Raji (cell line): Measurements from ENCODE around the gene LSM3.

Experiments used
- POLR2A ChIP-seq: IDR thresholded peaks from 2 replicates; pipeline ENCODE4 v1.6.1; 2011; ENCODE audit warnings: low read depth, low read length, control low read depth; ENCODE audit not compliant: insufficient read depth

LSM3 gene

DNA sequence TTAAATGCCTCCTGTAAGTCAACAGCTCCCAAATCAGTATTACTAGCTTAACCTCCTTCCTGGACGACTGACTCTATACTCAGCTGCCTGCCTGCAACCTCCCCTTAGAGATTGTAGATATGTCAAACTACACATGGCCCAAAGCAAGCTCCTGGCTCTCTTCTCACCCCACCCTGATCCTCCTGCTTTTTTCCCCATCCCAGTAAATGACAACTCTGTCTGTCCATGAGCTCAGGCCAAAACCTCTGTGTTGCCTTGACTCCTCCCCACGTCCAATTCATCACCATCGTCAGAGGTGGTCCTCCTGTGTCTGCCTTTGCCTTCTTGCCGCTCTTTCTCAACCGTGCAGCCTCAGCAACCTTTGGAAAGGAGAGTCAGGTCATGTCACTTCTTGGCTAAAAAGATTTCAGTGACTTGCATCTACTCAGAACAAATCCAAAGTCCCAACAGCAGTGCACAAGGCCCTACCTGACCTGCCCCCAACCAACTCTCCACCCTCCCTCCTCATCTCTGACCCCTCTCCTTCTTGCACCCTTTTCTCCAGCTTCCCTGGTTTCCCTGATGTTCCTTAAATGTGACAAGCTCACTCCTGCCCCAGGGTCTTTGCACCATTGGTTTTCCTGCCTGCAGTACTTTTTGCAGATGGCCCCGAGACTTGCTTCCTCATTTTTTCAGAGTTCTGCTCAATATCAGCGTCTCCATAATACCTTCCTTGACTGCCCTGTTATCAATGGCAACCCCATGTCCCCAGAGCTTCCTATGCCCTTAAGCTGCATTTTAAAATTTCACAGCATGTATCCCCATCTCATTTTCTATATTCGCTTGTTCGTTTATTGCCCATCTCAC, 52.8 kb downstream of the LSM3 start:
- no peak for TF ChIP-seq POLR2A

DNA sequence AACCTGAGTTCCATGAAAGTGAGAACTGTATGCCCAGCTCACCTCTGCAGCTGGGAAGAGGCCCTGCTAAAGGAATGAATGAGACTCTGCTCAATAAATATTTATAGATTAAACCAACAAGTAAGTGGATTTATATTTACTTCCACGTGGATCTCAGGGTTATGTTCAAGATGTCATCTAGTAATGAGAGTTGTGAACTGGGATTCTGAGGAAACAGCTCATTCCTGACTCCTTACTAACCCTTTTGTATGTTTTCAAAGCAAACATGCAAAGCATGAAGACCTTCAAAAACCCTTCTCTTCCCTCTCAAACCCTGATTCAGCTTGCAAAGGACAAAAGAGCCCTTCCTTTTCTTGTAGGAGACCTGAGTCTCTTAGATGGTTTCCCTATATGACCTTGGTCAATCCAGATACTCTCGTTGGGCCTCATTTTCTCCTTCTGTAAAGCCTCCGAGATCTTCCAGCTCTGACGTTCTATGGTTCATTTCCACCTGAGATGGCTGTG, 53.4 kb downstream of the LSM3 start:
- no peak for TF ChIP-seq POLR2A

DNA sequence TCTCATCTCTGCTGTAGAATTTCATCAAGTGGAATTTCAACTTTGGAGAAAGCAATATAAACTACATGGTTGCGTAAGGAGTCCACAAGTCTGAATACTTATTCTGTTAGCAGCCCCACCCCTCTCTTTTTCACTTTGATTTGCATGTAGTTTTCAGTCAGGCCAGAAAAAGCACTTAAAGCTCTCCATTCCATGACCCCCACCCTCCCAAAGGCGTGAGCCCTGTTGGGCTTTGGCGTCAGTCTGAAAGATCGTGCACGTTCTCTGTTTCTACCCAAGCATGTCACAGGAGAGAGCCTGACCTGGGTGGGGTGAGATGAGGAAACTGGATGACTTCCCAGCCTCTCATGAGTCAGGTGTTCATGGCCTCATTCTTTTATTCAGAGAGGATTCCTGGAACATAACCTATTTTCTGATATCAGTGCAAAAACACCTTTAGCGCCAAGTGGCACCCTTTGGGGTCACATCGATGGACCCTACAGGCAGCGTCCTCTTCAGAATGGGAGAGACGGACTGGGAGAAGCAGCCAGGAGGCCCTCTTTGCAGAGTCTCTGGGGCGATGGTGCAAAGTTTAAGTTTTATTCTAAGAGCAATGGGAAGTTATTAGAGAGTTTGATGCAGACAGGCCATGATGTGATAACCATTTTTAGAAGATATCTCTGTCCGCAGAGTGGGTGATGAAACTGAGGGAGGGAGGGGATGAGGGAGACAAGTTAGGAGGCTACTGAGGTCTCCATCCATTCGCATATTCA, 55.8 kb downstream of the LSM3 start:
- TF ChIP-seq POLR2A: no peak

DNA sequence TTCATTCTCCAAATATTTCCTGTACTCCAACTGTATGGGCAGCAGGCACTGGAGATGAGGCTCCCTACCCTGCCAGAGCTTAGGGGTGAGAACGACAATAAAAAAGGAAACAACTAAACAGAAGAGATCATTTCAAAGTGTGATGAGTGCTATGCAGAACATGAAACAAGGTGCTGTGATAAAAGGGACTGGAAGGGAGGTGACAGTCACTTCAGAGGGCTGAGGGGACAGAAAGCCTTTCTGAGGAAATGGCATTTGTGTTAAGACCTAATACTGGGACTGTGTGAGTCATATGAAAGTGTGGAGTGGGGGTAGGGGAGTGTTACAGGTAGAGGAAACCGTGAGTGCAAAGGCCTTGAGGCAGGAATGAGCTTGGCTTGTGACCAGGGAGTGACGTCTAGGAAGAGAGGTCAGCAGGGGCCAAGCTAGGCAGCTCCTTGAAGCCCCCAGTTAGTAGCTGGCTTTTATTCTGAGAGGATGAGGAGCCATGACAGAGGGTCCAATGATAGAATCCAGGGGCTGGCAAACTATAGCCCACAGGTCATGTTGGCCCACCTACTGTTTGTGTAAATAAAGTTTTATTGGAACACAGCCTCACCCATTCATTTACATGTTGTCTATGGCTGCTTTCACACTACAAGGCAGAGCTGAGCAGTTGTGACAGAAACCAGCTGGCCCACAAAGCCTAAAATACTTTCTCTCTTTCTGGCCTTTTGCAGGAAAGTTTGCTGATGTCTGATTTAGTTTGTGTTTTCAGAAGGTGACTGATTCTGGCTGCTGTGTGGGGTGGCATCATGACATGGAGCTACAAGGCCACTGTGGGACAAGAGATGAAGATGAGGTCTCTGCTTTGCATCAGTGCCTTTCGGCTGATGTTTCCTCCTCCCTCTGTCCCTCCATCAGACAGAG, 56.6 kb downstream of the LSM3 start:
- TF ChIP-seq POLR2A: no peak

DNA sequence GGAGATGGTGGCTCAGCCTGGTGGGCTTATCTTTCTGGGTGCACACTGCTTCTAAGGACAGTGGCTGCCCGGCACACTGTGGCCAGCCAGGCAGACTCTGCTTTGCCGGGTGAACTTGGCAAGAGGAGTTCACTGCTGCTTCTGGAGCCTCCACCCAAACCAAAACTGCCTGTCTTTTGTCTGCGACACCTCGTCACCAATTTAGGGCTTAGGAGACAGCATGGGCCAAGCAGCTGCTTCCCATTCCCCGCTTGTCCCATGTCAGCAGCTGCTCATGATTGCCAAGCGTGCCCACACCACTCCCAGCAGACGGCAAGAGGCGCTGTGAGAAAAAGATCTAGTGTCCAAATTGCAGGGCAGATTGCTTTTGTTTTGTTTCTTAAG, 57.3 kb downstream of the LSM3 start:
- TF ChIP-seq POLR2A: no peak

DNA sequence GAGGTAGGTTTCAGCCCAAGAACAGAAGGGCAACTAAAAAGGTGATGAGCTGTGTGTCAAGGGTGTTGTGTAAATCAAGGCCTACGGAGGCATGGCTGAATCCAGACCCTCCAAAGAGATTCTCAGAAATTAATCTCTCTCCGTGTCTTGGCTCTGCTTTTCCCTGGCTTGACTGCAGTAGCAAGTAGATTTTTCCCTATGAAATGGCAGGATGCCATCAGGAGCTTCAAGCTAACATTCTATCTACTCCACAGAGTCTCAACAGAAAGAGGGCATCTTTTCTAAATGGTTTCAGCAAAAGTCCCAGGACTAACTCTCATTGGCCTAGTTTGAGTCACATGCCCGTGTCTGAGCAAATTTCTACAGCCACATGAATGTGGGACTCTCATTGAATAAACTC, 58.3 kb downstream of the LSM3 start:
- no peak for TF ChIP-seq POLR2A

DNA sequence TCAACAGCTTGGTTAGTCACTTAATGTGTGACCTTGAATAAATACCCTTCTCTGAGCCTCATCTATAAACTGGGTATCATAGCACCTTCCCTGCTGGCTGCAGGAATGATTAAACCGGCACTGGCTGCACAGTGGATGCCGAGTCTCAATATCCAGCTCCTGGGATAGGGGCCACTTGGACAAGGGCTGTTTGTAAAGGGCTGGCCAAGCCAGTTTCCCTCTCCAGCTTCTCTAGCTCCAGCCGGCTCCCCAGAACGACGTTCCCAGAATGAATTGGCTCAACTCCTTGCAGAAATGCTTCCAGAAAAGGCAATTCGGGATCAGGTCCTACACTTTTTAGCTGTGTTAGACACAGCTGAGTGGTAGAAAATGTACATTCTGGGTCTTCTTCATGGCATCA, 58.8 kb downstream of the LSM3 start:
- no peak for TF ChIP-seq POLR2A

DNA sequence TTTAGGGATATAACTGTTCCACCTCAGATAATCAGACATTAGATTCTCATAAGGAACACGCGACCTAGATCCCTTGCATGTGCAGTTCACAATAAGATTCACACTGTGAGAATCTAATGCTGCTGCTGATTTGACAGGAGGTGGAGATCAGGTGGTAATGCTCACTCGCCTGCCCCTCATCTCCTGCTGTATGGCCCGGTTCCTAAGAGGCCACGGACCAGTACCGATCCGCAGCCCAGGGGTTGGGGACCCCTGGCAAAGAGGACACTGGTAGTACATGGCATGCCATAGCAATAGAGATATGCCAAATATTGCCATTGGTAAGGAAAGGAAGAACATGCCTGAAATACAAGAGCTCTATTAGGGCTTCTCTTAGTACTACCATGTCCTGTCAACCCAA, 59.7 kb downstream of the LSM3 start:
- no peak for TF ChIP-seq POLR2A

DNA sequence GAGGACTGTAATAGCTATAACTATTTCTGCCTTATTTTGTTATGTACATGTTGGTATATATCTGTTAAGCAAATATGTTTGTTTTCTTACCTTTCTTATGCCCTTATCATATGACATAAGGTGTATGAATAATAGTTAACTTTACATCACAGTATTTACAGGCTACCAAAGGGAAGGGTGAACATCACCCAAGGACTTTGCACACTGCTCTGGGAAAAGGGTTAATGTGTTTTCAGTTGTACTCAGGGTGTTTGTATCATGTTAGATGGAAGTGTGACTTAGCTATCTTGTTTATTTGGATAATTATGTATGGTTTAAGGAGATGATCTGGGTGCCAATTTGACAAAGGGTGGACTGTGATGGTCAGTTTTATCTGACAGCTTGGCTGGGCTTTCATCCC, 60.3 kb downstream of the LSM3 start:
- TF ChIP-seq POLR2A: no peak

DNA sequence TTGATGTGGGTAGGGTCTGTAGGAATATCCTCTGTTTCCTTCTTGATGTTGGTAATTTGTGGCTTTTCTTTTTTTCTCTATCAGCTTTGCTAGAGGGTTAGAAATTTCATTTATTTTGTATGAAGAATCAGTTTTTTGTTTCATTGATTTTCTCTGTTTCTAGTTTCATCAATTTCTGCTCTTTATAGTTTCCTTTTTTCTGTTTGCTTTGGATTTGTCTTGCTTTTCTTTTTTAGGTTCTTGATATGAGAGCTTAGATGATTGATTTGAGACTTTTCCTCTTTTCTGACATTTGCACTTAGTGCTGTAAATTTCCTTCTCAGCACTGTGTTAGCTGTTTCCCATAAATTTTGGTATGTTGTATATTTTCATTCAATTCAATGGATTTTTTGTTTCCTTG, 61.3 kb downstream of the LSM3 start:
- TF ChIP-seq POLR2A: no peak

DNA sequence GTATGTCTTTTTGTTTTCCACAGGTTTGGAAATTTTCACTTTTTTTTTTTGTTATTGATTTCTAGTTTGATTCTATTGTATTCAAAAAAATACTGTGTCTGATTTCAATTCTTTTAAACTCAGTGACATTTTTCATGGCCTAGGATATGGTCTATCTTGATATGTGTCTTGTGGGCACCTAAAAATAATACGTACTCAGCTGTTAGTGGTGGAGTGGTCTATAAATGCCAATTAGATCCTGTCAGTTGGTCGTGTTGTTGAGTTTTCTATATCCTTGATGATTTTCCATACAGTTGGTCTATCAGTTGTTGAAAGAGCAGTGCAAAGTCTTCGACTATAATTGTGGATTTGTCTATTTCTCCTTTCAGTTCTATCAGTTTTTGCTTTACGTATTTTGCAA, 61.7 kb downstream of the LSM3 start:
- no peak for TF ChIP-seq POLR2A

DNA sequence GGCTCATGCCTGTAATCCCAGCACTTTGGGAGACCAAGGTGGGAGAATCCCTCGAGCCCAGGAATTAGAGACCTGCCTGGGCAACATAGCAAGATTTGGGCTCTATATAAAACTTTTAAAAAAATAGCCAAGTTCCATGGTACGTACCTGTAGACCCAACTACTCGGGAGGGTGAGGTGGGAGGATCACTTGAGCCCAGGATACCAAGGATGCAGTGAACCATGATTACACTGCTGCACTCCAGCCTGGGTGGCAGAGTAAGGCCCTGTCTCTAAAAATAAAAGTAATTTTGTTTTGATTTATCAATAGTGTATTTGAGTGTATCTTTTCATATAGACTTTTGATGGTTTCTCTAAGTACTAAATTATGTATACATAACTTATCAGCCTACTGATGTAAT, 63.1 kb downstream of the LSM3 start:
- no peak for TF ChIP-seq POLR2A

DNA sequence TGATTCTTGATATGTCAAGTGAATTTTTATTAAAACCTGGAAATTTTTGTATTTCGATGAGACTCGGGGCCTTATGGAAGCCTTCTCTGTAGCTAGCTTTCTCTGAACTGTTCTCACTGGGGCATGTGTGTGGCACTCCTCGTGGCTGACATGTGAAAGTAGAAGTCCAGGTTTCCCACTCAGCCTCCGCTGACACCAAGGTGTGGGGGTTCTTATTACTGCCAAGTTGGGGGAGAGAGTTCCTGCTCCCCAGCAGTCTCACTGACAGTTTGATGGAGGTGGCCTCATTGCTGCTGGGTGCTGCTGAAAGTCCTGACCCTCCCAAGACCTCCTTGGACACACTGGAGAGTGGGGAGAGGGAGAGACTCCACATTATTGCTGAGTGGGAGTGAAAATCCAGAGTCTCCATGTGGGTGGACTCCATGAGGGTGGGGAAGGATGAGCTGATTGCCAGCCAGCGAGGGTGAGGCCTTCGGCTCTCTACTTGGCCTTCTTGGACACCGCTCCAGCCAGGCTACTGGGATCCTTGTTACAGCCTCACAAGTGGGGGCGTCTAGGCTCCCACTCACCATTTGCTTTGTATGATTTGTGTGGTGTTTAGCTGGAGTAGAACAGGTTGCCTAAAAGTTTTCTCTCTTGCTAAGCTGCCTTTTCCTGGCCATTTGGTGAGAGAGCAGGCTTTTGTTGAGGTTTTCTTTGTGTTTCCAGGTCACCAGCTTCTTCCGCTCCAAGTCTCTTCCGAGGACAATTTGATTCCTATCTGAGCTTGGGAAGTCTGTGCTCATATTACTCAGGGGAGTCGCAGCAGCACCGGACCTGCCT, 64.1 kb downstream of the LSM3 start:
- no peak for TF ChIP-seq POLR2A

DNA sequence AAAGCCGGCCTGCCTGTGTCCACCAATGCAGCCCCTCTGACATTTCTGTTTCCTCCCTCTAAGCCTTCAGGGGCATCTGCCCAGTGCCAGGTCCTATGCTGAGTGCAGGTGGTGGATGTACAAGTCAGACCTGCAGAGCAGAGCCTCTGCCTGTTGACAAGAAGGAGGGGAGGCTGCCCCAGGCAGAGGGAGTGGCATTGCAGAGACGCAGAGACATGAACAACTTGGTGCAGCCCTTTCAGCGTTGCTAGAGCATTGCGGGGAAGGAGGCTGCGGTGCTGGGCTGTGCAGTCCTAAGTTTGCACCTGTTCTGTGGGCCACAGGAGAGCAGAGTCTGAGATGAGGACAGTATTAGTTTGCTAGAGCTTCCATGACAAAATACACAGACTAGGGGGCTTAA, 65.2 kb downstream of the LSM3 start:
- no peak for TF ChIP-seq POLR2A
